Activated CD4-positive, alpha-beta T cell treated with anti-CD3 and anti-CD28 coated beads, Interleukin-2, amount 10 ng/mL, durations not matched to agents 24 days and 14 days (primary cell): ENCODE results near the gene ATXN7L1. TPM values are rescaled to one million over a fixed set of nuclear protein-coding genes. Genes with fewer than 3 reads are reported as not detected.

Source experiments
- DNase-seq: peaks from one replicate; pipeline ENCODE4 v3.0.0; 2022
- H3K27ac Mint-ChIP-seq: one replicate; pipeline ENCODE4 v1.8.0; 2022; ENCODE audit warnings: mild to moderate bottlenecking, mixed read lengths
- H3K27me3 Mint-ChIP-seq: one replicate; pipeline ENCODE4 v1.8.0; 2022; ENCODE audit warnings: mixed read lengths
- H3K36me3 Mint-ChIP-seq: one replicate; pipeline ENCODE4 v1.8.0; 2022; ENCODE audit warnings: low read depth, mild to moderate bottlenecking, mixed read lengths
- H3K4me1 Mint-ChIP-seq: one replicate; pipeline ENCODE4 v1.8.0; 2021; ENCODE audit warnings: mixed read lengths
- H3K4me3 Mint-ChIP-seq: one replicate; pipeline ENCODE4 v1.8.0; 2022; ENCODE audit warnings: mild to moderate bottlenecking, moderate library complexity, mixed read lengths
- H3K9me3 Mint-ChIP-seq: one replicate; pipeline ENCODE4 v1.8.0; 2021; ENCODE audit warnings: mixed read lengths
- intact Hi-C: fragments of 100-400 bp; cut with micrococcal nuclease; formaldehyde crosslinking; loops from one replicate; pipeline ENCODE4 v1.15.1; 2023
- total RNA-seq: library from RNA; stranded (reverse); gene quantifications from 2 replicates; pipeline ENCODE4 v1.2.3, GENCODE V29; 2022

Gene ATXN7L1
- total RNA-seq, 1 donor from 2014 or later: 8.5 TPM

- peaks cover 6% of the 10 kb centered on the region for H3K36me3 Mint-ChIP-seq
- intact Hi-C loops: no loop called here
- peaks cover 15% of the 10 kb centered on the region for H3K27me3 Mint-ChIP-seq
- no peak overlapping the region for H3K4me3 Mint-ChIP-seq
- peaks cover 20% of the 10 kb centered on the region for H3K9me3 Mint-ChIP-seq
- H3K4me1 Mint-ChIP-seq: peaks cover 4% of the 10 kb centered on the region
- no peak overlapping the region for H3K27ac Mint-ChIP-seq
- DNase-seq: no peak
These were observed 55.9 kb downstream of the ATXN7L1 start for GRCh38 chr7:105820363-105821066.

- intact Hi-C loops: no loop called here
- Mint-ChIP-seq H3K27ac (no peak overlapping the region), H3K27me3 (peaks cover 17% of the 10 kb centered on the region), H3K4me3 (no peak overlapping the region), H3K9me3 (peaks cover 12% of the 10 kb centered on the region), H3K4me1 (peaks cover 10% of the 10 kb centered on the region), H3K36me3 (peaks cover 3% of the 10 kb centered on the region)
- no peak for DNase-seq
These were observed 56.8 kb downstream of the ATXN7L1 start for GRCh38 chr7:105819559-105819958.

DNA sequence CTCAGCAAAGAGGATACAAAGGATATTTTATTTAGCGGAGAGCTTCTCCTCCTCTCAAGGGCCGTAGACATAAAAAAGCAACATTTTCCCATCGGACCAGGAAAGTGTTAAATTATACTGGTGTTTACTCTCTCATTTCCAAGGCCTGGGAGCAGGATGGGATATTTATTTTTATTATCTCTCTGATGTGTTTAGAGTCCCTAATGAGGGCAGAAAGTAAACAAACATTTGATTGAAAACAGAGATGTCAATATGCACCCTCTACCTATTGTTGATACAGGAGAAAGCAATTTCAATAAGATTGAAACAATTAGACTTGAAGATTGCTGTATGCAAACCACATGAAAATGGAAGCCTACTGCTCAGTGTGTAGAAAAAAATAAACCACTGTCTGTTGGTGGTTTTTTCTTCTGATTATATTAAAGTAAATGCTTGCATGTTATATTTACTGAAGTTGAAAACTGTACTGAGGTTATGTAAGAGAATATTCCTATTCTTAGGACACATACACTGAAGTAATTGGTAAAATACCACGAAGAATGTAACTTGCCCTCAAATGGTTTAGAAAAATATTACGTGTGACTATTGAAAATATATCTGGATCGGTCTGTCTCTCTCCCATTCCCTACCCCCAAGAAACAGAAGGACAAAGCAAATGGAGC, 59.3 kb downstream of the ATXN7L1 start:
- intact Hi-C loops: no loop called here
- no peaks in the 10 kb centered on the region for H3K9me3 Mint-ChIP-seq
- H3K4me3 Mint-ChIP-seq: no peak overlapping the region
- peaks cover 15% of the 10 kb centered on the region for H3K27me3 Mint-ChIP-seq
- no peak for DNase-seq
- H3K36me3 Mint-ChIP-seq: no peaks in the 10 kb centered on the region
- peaks cover 12% of the 10 kb centered on the region for H3K4me1 Mint-ChIP-seq
- no peak overlapping the region for H3K27ac Mint-ChIP-seq

GRCh38 chr7:105816266-105816843, 60.0 kb downstream of the ATXN7L1 start:
- Mint-ChIP-seq H3K36me3 (peaks cover 1% of the 10 kb centered on the region), H3K27ac (no peak overlapping the region), H3K4me3 (no peak overlapping the region), H3K9me3 (no peaks in the 10 kb centered on the region), H3K27me3 (peaks cover 15% of the 10 kb centered on the region), H3K4me1 (peaks cover 15% of the 10 kb centered on the region)
- no peak for DNase-seq
- intact Hi-C loops: no loop called here

- intact Hi-C loops: no loop called here
- no peak overlapping the region for H3K4me3 Mint-ChIP-seq
- peaks cover under 1% of the 10 kb centered on the region for H3K9me3 Mint-ChIP-seq
- no peak overlapping the region for H3K27ac Mint-ChIP-seq
- no peak for DNase-seq
- peaks cover 4% of the 10 kb centered on the region for H3K36me3 Mint-ChIP-seq
- H3K4me1 Mint-ChIP-seq: peaks cover 23% of the 10 kb centered on the region
- peaks cover 15% of the 10 kb centered on the region for H3K27me3 Mint-ChIP-seq
These were observed 60.8 kb downstream of the ATXN7L1 start for GRCh38 chr7:105815576-105815975.

GRCh38 chr7:105814481-105814880, 61.9 kb downstream of the ATXN7L1 start:
- intact Hi-C loops: no loop called here

DNA sequence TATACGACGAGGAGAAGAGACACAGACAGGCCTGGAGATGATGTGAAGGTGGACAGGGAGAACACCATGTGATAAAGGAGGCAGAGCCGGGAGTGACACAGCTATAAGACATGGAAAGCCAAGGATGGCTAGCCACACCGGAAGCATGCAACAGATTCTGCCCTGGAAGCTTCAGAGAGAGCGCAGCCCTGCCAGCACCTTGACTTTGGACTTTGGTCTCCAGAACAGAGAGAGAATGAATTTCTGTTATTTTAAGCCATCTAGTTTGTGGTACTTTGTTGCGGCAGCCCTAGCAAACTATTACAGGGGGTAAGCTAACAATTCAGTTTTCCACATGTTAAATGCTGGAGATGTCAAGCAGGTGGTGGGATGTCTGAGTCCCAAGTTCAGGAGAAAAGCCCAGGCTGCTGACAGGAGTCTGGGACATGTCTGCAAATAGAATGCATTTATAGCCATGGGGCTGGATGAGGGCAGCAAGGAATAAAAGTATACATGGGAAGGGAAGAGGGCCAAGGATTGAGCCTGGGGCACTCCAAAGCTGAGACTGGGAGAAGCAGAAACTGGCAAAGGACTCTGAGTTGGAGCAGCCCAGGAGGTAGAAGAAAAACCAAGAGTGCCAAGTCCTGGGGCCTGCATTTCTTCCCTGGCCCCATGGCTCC, 65.1 kb downstream of the ATXN7L1 start:
- Mint-ChIP-seq H3K4me3 (no peak overlapping the region), H3K9me3 (peaks cover 9% of the 10 kb centered on the region), H3K36me3 (peaks cover 6% of the 10 kb centered on the region), H3K4me1 (peaks cover 63% of the 10 kb centered on the region), H3K27me3 (peaks cover 13% of the 10 kb centered on the region), H3K27ac (no peak overlapping the region)
- DNase-seq: no peak
- intact Hi-C loops: no loop called here

More at GRCh38 chr7:105814481-105814880, 61.9 kb downstream of the ATXN7L1 start:
- H3K27ac Mint-ChIP-seq: no peak overlapping the region
- no peak for DNase-seq
- H3K4me1 Mint-ChIP-seq: peaks cover 34% of the 10 kb centered on the region
- H3K27me3 Mint-ChIP-seq: peaks cover 15% of the 10 kb centered on the region
- peaks cover 6% of the 10 kb centered on the region for H3K36me3 Mint-ChIP-seq
- H3K9me3 Mint-ChIP-seq: peaks cover 9% of the 10 kb centered on the region
- no peak overlapping the region for H3K4me3 Mint-ChIP-seq

- intact Hi-C loops: no loop called here
- H3K4me1 Mint-ChIP-seq: peaks cover 71% of the 10 kb centered on the region
- peaks cover 10% of the 10 kb centered on the region for H3K27me3 Mint-ChIP-seq
- no peak overlapping the region for H3K4me3 Mint-ChIP-seq
- peaks cover 9% of the 10 kb centered on the region for H3K9me3 Mint-ChIP-seq
- H3K27ac Mint-ChIP-seq: peak overlapping the region; percentile 92
- H3K36me3 Mint-ChIP-seq: peaks cover 6% of the 10 kb centered on the region
- no peak for DNase-seq
These were observed 65.8 kb downstream of the ATXN7L1 start for GRCh38 chr7:105810556-105810955.

DNA sequence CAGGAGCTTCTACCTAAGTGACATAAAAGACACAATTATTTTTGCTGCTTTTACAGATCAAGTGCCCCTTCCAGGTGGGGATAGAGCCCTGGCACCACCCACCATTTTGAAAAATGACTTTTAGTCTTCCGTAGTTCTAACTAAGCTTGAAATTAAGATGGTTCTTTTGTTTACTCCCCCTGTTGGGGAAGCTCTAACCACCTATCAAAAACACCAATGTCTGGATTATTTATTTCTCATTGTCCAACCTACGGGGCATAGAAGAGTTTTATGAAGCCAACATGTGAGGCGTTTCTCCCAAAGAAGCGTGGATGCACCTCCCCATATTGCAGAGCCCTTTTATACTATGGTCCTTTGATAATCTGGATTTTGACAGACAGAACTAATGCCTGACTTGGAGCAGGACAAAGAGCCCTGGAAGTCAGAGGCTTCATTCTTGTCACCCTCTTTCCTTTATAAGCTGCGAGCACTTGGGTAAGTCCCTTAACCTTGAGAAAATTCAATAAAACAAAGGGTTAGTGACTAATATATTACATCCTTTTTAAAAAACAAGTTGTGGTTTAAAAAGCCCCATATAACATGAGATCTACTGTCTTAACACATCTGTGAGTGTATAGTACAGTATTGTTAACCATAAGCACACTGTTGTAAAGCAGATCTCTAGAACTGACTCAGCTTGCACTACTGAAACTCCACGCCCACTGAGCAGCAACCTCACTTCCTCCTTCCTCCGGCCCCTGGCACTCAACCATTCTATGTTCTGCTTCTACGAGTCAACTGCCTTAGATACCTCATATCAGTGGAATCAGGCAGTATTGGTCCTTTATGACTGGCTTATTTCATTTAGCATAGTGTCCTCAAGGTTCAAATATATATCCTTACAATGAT, 67.5 kb downstream of the ATXN7L1 start:
- peak; percentile 93 for DNase-seq
- Mint-ChIP-seq H3K4me1 (peaks cover 75% of the 10 kb centered on the region), H3K27me3 (peaks cover 2% of the 10 kb centered on the region), H3K36me3 (peaks cover 6% of the 10 kb centered on the region), H3K27ac (peak overlapping the region; percentile 92), H3K4me3 (peak overlapping the region; percentile 71), H3K9me3 (peaks cover 9% of the 10 kb centered on the region)
- intact Hi-C loops: loop anchor here (1.0 to 10.0 kb wide), 16 partner anchors 9 to 864 kb away; partner anchors contain the start of genes ATXN7L1 and NAMPT

DNA sequence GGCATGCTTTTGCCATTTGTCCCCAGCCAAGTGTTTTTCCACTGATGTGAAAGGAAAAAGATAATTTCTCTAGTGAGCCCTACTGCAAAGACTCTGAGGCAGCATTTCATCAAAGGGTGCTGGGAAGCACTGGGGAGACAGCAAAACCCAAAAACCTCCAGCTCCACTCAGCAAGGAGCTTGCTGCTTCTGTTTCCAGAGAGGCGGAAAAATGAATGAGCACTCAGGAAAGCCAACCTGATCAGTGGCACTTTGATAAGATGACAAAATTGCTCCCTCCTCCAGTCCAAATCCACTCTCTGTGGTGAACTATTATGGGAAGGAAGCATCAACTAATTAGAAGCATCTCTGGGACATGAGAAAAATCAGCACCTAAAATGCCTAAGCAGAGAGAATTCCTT, 68.2 kb downstream of the ATXN7L1 start:
- H3K4me1 Mint-ChIP-seq: peaks cover 70% of the 10 kb centered on the region
- DNase-seq: no peak
- H3K36me3 Mint-ChIP-seq: peaks cover 6% of the 10 kb centered on the region
- peak overlapping the region; percentile 92 for H3K27ac Mint-ChIP-seq
- H3K9me3 Mint-ChIP-seq: peaks cover 9% of the 10 kb centered on the region
- H3K27me3 Mint-ChIP-seq: no peaks in the 10 kb centered on the region
- H3K4me3 Mint-ChIP-seq: peak overlapping the region; percentile 71
- intact Hi-C loops: loop anchor here (2.0 to 10.0 kb wide), 6 partner anchors 43 to 863 kb away; partner anchors contain the start of gene NAMPT

GRCh38 chr7:105807448-105807762, 69.0 kb downstream of the ATXN7L1 start:
- intact Hi-C loops: loop anchor here (5.0 to 10.0 kb wide), 5 partner anchors 130 to 863 kb away; partner anchors contain the start of gene NAMPT
- H3K4me1 Mint-ChIP-seq: peaks cover 77% of the 10 kb centered on the region
- H3K36me3 Mint-ChIP-seq: peaks cover 6% of the 10 kb centered on the region
- H3K9me3 Mint-ChIP-seq: peaks cover 9% of the 10 kb centered on the region
- peak overlapping the region; percentile 84 for H3K27ac Mint-ChIP-seq
- H3K4me3 Mint-ChIP-seq: peak overlapping the region; percentile 53
- no peak for DNase-seq
- H3K27me3 Mint-ChIP-seq: no peaks in the 10 kb centered on the region

- Mint-ChIP-seq H3K4me1 (peaks cover 77% of the 10 kb centered on the region), H3K27me3 (no peaks in the 10 kb centered on the region), H3K9me3 (peaks cover 9% of the 10 kb centered on the region), H3K27ac (peak overlapping the region; percentile 84), H3K36me3 (peaks cover 6% of the 10 kb centered on the region), H3K4me3 (peak overlapping the region; percentile 53)
- intact Hi-C loops: loop anchor here (5.0 to 10.0 kb wide), 5 partner anchors 130 to 862 kb away; partner anchors contain the start of gene NAMPT
- DNase-seq: peak; percentile 88
These were observed 69.6 kb downstream of the ATXN7L1 start for GRCh38 chr7:105806592-105807447.
